H1 (cell line): ENCODE results near the gene TEAD1. TPM values are rescaled to one million over a fixed set of nuclear protein-coding genes. Genes with fewer than 3 reads are reported as not detected.

ENCODE experiments used
- CTCF ChIA-PET: fragments of 300-600 bp; sonication (Branson Sonifier 250); formaldehyde crosslinking; loops from one replicate; lab custom pipeline; 2021; ENCODE audit not compliant: partially characterized antibody; lab: Charles Lee
- POLR2A ChIA-PET: fragments of 300-600 bp; sonication (Branson Sonifier 250); formaldehyde crosslinking; loops from one replicate; lab custom pipeline; 2021; ENCODE audit warnings: inconsistent platforms; ENCODE audit not compliant: partially characterized antibody; lab: Charles Lee
- DNase-seq, 2 experiments: peaks; one replicate each; pipeline versions ENCODE4 v3.0.0 to v3.0.0-alpha.2; 2010 to 2022; ENCODE audit warnings: low spot score in 2 of 2, low read depth in 1 of 2, mixed read lengths in 1 of 2
- FAIRE-seq: peaks from 2 replicates; lab custom pipeline; 2011; peaks lifted over from hg19 to GRCh38; lab: Jason Lieb, UNC
- H2AFZ ChIP-seq: 2 replicates; pipeline ENCODE4 v1.8.1; 2012; ENCODE audit warnings: low read length, inconsistent platforms
- H2AK5ac ChIP-seq: 2 replicates; pipeline ENCODE4 v1.6.1; 2013; ENCODE audit warnings: low read depth, low read length
- H2BK120ac ChIP-seq: replicated peaks from 2 replicates; pipeline ENCODE3; 2013; ENCODE audit warnings: low read depth, low read length, inconsistent platforms
- H2BK12ac ChIP-seq: 2 replicates; pipeline ENCODE4 v1.6.1; 2013; ENCODE audit warnings: low read depth, low read length
- H2BK15ac ChIP-seq: 2 replicates; pipeline ENCODE4 v1.6.1; 2013; ENCODE audit warnings: low read length
- H2BK20ac ChIP-seq: 2 replicates; pipeline ENCODE4 v1.6.1; 2013; ENCODE audit warnings: low read length
- H2BK5ac ChIP-seq: 2 replicates; pipeline ENCODE4 v1.6.1; 2013; ENCODE audit warnings: low read depth, low read length
- H3K14ac ChIP-seq: 2 replicates; pipeline ENCODE4 v1.6.1; 2013; ENCODE audit warnings: inconsistent platforms; ENCODE audit not compliant: insufficient read length
- H3K18ac ChIP-seq: 2 replicates; pipeline ENCODE4 v1.6.1; 2013; ENCODE audit warnings: low read length; ENCODE audit errors: extremely low read depth
- H3K23ac ChIP-seq: 2 replicates; pipeline ENCODE4 v1.6.1; 2013; ENCODE audit warnings: inconsistent platforms; ENCODE audit not compliant: insufficient read length
- H3K23me2 ChIP-seq: 2 replicates; pipeline ENCODE4 v1.6.1; 2013; ENCODE audit warnings: low read depth, low read length
- H3K27ac ChIP-seq: 2 replicates; pipeline ENCODE4 v1.6.1; 2011; ENCODE audit warnings: low read depth, low read length, inconsistent platforms
- H3K27me3 ChIP-seq, 4 experiments: replicated peaks in 1 of 4; 1 replicate in 1 of 4; 2 replicates in 3 of 4; pipeline versions ENCODE4 v1.6.1 to v1.8.1; 2011 to 2013; ENCODE audit warnings: low read length in 3 of 4, mild to moderate bottlenecking in 3 of 4, inconsistent platforms in 2 of 4, mixed read lengths in 2 of 4, moderate library complexity in 1 of 4; ENCODE audit not compliant: control insufficient read depth in 3 of 4, insufficient read depth in 3 of 4; ENCODE audit errors: extremely low read depth in 1 of 4
- H3K36me3 ChIP-seq, 4 experiments: 2 replicates each; pipeline versions ENCODE4 v1.6.1 to v1.8.1; 2011 to 2013; ENCODE audit warnings: mild to moderate bottlenecking in 4 of 4, low read length in 3 of 4, moderate library complexity in 2 of 4, control low read depth in 1 of 4, inconsistent platforms in 1 of 4; ENCODE audit not compliant: insufficient read depth in 4 of 4, control insufficient read depth in 2 of 4
- H3K4ac ChIP-seq: replicated peaks from 2 replicates; pipeline ENCODE3; 2013; ENCODE audit warnings: low read length, low read depth, mixed read lengths, inconsistent platforms; ENCODE audit not compliant: insufficient read length
- H3K4me1 ChIP-seq, 4 experiments: replicated peaks in 1 of 4; 1 replicate in 1 of 4; 2 replicates in 3 of 4; pipeline versions ENCODE4 v1.6.1 to v1.8.1; 2011 to 2013; ENCODE audit warnings: low read length in 3 of 4, inconsistent platforms in 2 of 4, mixed read lengths in 1 of 4; ENCODE audit not compliant: insufficient read depth in 4 of 4, control insufficient read depth in 3 of 4
- H3K4me2 ChIP-seq, 2 experiments: 2 replicates each; pipeline versions ENCODE4 v1.6.1 to v1.8.1; 2011 to 2013; ENCODE audit warnings: low read depth in 2 of 2, low read length in 2 of 2, control low read depth in 1 of 2, inconsistent platforms in 1 of 2, mild to moderate bottlenecking in 1 of 2; ENCODE audit not compliant: insufficient read depth in 1 of 2
- H3K4me3 ChIP-seq, 4 experiments: fragments of 200-600, 300-600 bp in 1 of 4; sonication (generic), shearing (Covaris generic), sonication (Bioruptor Twin) in 1 of 4; 2 replicates each; pipeline versions ENCODE4 v1.5.1 to v1.8.1; 2011 to 2016; ENCODE audit warnings: low read length in 4 of 4, low read depth in 3 of 4, control low read depth in 2 of 4, inconsistent platforms in 2 of 4, mild to moderate bottlenecking in 2 of 4, mixed read lengths in 1 of 4, moderate library complexity in 1 of 4; ENCODE audit not compliant: insufficient read depth in 2 of 4; ENCODE audit errors: extremely low read depth in 1 of 4
- H3K56ac ChIP-seq: replicated peaks from 2 replicates; pipeline ENCODE3; 2013; ENCODE audit warnings: low read depth, mild to moderate bottlenecking, mixed read lengths, low read length, inconsistent platforms; ENCODE audit not compliant: insufficient read length
- H3K79me1 ChIP-seq: 2 replicates; pipeline ENCODE4 v1.6.1; 2013; ENCODE audit warnings: low read depth, low read length, control low read depth
- H3K79me2 ChIP-seq, 2 experiments: 2 replicates each; pipeline versions ENCODE4 v1.6.1 to v1.8.1; 2012 to 2013; ENCODE audit warnings: low read length in 2 of 2, mild to moderate bottlenecking in 2 of 2, inconsistent platforms in 1 of 2; ENCODE audit not compliant: insufficient read depth in 2 of 2, control insufficient read depth in 1 of 2
- H3K9ac ChIP-seq, 4 experiments: replicated peaks in 1 of 4; 1 replicate in 1 of 4; 2 replicates in 3 of 4; pipeline versions ENCODE4 v1.6.1 to v1.8.1; 2011 to 2013; ENCODE audit warnings: low read depth in 3 of 4, low read length in 3 of 4, control low read depth in 2 of 4, mild to moderate bottlenecking in 2 of 4, moderate library complexity in 2 of 4, inconsistent platforms in 1 of 4; ENCODE audit errors: extremely low read depth in 1 of 4
- H3K9me3 ChIP-seq, 2 experiments: 2 replicates each; pipeline versions ENCODE4 v1.6.1 to v1.8.1; 2012 to 2013; ENCODE audit warnings: mild to moderate bottlenecking in 2 of 2, moderate library complexity in 2 of 2, control low read depth in 1 of 2, inconsistent platforms in 1 of 2, low read depth in 1 of 2, low read length in 1 of 2, mixed read lengths in 1 of 2; ENCODE audit not compliant: insufficient read depth in 2 of 2
- H4K20me1 ChIP-seq, 2 experiments: replicated peaks in 1 of 2; 2 replicates each; pipeline versions ENCODE3 to v1.8.1; 2011 to 2013; ENCODE audit warnings: inconsistent platforms in 2 of 2, low read length in 2 of 2, mild to moderate bottlenecking in 1 of 2; ENCODE audit not compliant: insufficient read depth in 2 of 2, control insufficient read depth in 1 of 2
- H4K5ac ChIP-seq: 2 replicates; pipeline ENCODE4 v1.6.1; 2013; ENCODE audit warnings: low read length, low read depth, mixed read lengths, inconsistent platforms; ENCODE audit not compliant: insufficient read length
- H4K8ac ChIP-seq: 2 replicates; pipeline ENCODE4 v1.8.0; 2013; ENCODE audit warnings: mild to moderate bottlenecking, moderate library complexity, low read length, inconsistent platforms; ENCODE audit not compliant: insufficient read depth; ENCODE audit errors: extremely low read depth
- H4K91ac ChIP-seq: replicated peaks from 2 replicates; pipeline ENCODE3; 2013; ENCODE audit warnings: low read length, mixed read lengths, inconsistent platforms; ENCODE audit not compliant: insufficient read length
- CBX8 ChIP-seq: fragments of 300-800, 300-1000 bp; sonication (generic); IDR thresholded peaks from 2 replicates; pipeline ENCODE4 v1.7.1; 2016; ENCODE audit warnings: low read depth, low read length, borderline replicate concordance
- CTCF ChIP-seq, 3 experiments: IDR thresholded peaks; 1 replicate in 2 of 3; 2 replicates in 1 of 3; pipeline versions ENCODE4 v1.5.1 to v1.6.1; 2011; ENCODE audit warnings: low read length in 3 of 3, mild to moderate bottlenecking in 3 of 3, inconsistent platforms in 2 of 3, low read depth in 1 of 3, moderate library complexity in 1 of 3; ENCODE audit not compliant: insufficient read depth in 1 of 3; ENCODE audit errors: control extremely low read depth in 1 of 3
- JUND ChIP-seq: IDR thresholded peaks from 2 replicates; pipeline ENCODE4 v1.6.1; 2011; ENCODE audit warnings: mild to moderate bottlenecking, improper control_type of control experiment, low read length
- KDM1A ChIP-seq: fragments of 200-600, 300-600 bp; sonication (generic); IDR thresholded peaks from 2 replicates; pipeline ENCODE4 v1.7.1; 2016; ENCODE audit warnings: mild to moderate bottlenecking, low read length, borderline replicate concordance
- KDM4A ChIP-seq: IDR thresholded peaks from one replicate; pipeline ENCODE4 v1.7.1; 2012; ENCODE audit warnings: low read depth, mild to moderate bottlenecking, moderate library complexity, low read length, inconsistent platforms; ENCODE audit not compliant: severe bottlenecking
- SAP30 ChIP-seq: fragments of 300-600 bp; sonication (generic); IDR thresholded peaks from 2 replicates; pipeline ENCODE4 v1.7.1; 2012; ENCODE audit warnings: low read length, moderate library complexity, mild to moderate bottlenecking, inconsistent platforms; ENCODE audit not compliant: insufficient read depth, insufficient replicate concordance
- WGBS, 2 experiments: shearing (Covaris generic) in 1 of 2; methylation state at CpG; one replicate each; pipeline versions ENCODE4 v1.1.6 to v1.1.7; 2013 to 2015; ENCODE audit warnings: low lambda C conversion rate in 2 of 2, mixed read lengths in 2 of 2, inconsistent platforms in 1 of 2, low coverage in 1 of 2, missing lambda C conversion rate in 1 of 2; ENCODE audit not compliant: insufficient replicate concordance in 2 of 2, insufficient coverage in 1 of 2, insufficient read length in 1 of 2; ENCODE audit errors: extremely low coverage in 1 of 2, missing lambda C conversion rate in 1 of 2; 5-methylcytosine and 5-hydroxymethylcytosine counted together
- polyA plus RNA-seq, 7 experiments: library from polyadenylated mRNA; depleted of rRNA in 3 of 7; stranded (reverse) in 5 of 7; unstranded in 2 of 7; fragments of >200 nt in 5 of 7; fragments of 200-250 nt in 2 of 7; gene quantifications; 1 replicate in 5 of 7; 2 replicates in 1 of 7; 4 replicates in 1 of 7; pipeline versions ENCODE4 v1.2.1 to v1.2.3, GENCODE V29; 2011 to 2013; ENCODE audit warnings: missing spikeins in 2 of 7, mixed read lengths in 2 of 7
- total RNA-seq: library from RNA; stranded (reverse); fragmentation: NEBNext Ultra II Directional; extraction: Animal tissue kit (Norgen Biotek cat#: 25700); gene quantifications from 2 replicates; pipeline ENCODE4 v1.2.1, GENCODE V29; 2021

Gene TEAD1
- total and polyA plus RNA-seq, 2 of the 8 experiments (the other 6 are each of a cell fraction or from before 2014, with no cell fraction given), result 15.6 to 67.4 TPM

- H3K4ac ChIP-seq, result no peak overlapping the region
- H3K9ac ChIP-seq, result no peak overlapping the region
- TF ChIP-seq CBX8, result no peak
- no peak for TF ChIP-seq KDM1A
- no peak for TF ChIP-seq KDM4A
- TF ChIP-seq CTCF (IDR thresholded peaks at IDR 0.05; ENCODE audit: control extremely low read depth in 1 of 3, insufficient read depth in 1 of 3, low read depth in 1 of 3, low read length in 3 of 3), result no peak
- no peak for TF ChIP-seq JUND
- TF ChIP-seq SAP30, result no peak
- no peak overlapping the region for H4K8ac ChIP-seq
- H3K27me3 ChIP-seq, result no peaks in the 10 kb centered on the region
- H2BK15ac ChIP-seq, result no peak overlapping the region
- no peaks in the 10 kb centered on the region for H3K79me1 ChIP-seq
- DNase-seq (no peak), FAIRE-seq (no peak)
- no peak overlapping the region for H2BK12ac ChIP-seq
- H3K56ac ChIP-seq, result no peak overlapping the region
- H2BK20ac ChIP-seq, result no peak overlapping the region
- H2BK120ac ChIP-seq, result no peak overlapping the region
- POLR2A ChIA-PET, result no interaction called here
- no peak overlapping the region for H3K18ac ChIP-seq
- no peaks in the 10 kb centered on the region for H3K36me3 ChIP-seq
- no peak overlapping the region for H3K4me3 ChIP-seq
- H2AFZ ChIP-seq, result no peak overlapping the region
- no peaks in the 10 kb centered on the region for H3K23me2 ChIP-seq
- no peak overlapping the region for H3K14ac ChIP-seq
- H3K27ac ChIP-seq, result no peak overlapping the region
- no peak overlapping the region for H3K4me2 ChIP-seq
- no peak overlapping the region for H4K5ac ChIP-seq
- H4K91ac ChIP-seq, result no peak overlapping the region
- CTCF ChIA-PET, result interaction anchor here (0.7 to 12.5 kb wide), 19 partner anchors 12 to 677 kb away, joined by 3 to 158 read pairs (median 4); partner anchors contain the start of gene RASSF10
- peaks cover 0 to 2% (median 0%) of the 10 kb centered on the region in 4 experiments; a peak in 1 of 7 replicates for H3K4me1 ChIP-seq
- no peaks in the 10 kb centered on the region for H3K9me3 ChIP-seq
- no peak overlapping the region for H2BK5ac ChIP-seq
- H2AK5ac ChIP-seq, result no peak overlapping the region
- no peaks in the 10 kb centered on the region for H3K79me2 ChIP-seq
- no peak overlapping the region for H3K23ac ChIP-seq
- H4K20me1 ChIP-seq, result no peaks in the 10 kb centered on the region
- 87% methylated on average over 5 of the region's 5 CpGs; no CpG with 5 or more reads in 1 of the 2 experiments for WGBS, 2 experiments
These were observed 291.8 kb downstream of the TEAD1 start for GRCh38 chr11:12966002-12966401.
